H1 (cell line): ENCODE results near the gene SHTN1. TPM values are rescaled to one million over a fixed set of nuclear protein-coding genes. Genes with fewer than 3 reads are reported as not detected.

Source experiments
- CTCF ChIA-PET: fragments of 300-600 bp; sonication (Branson Sonifier 250); formaldehyde crosslinking; loops from one replicate; lab custom pipeline; 2021; ENCODE audit not compliant: partially characterized antibody; lab: Charles Lee
- POLR2A ChIA-PET: fragments of 300-600 bp; sonication (Branson Sonifier 250); formaldehyde crosslinking; loops from one replicate; lab custom pipeline; 2021; ENCODE audit warnings: inconsistent platforms; ENCODE audit not compliant: partially characterized antibody; lab: Charles Lee
- DNase-seq, 2 experiments: peaks; one replicate each; pipeline versions ENCODE4 v3.0.0 to v3.0.0-alpha.2; 2010 to 2022; ENCODE audit warnings: low spot score in 2 of 2, low read depth in 1 of 2, mixed read lengths in 1 of 2
- FAIRE-seq: peaks from 2 replicates; lab custom pipeline; 2011; peaks lifted over from hg19 to GRCh38; lab: Jason Lieb, UNC
- H2AFZ ChIP-seq: 2 replicates; pipeline ENCODE4 v1.8.1; 2012; ENCODE audit warnings: low read length, inconsistent platforms
- H2AK5ac ChIP-seq: 2 replicates; pipeline ENCODE4 v1.6.1; 2013; ENCODE audit warnings: low read depth, low read length
- H2BK120ac ChIP-seq: replicated peaks from 2 replicates; pipeline ENCODE3; 2013; ENCODE audit warnings: low read depth, low read length, inconsistent platforms
- H2BK12ac ChIP-seq: 2 replicates; pipeline ENCODE4 v1.6.1; 2013; ENCODE audit warnings: low read depth, low read length
- H2BK15ac ChIP-seq: 2 replicates; pipeline ENCODE4 v1.6.1; 2013; ENCODE audit warnings: low read length
- H2BK20ac ChIP-seq: 2 replicates; pipeline ENCODE4 v1.6.1; 2013; ENCODE audit warnings: low read length
- H2BK5ac ChIP-seq: 2 replicates; pipeline ENCODE4 v1.6.1; 2013; ENCODE audit warnings: low read depth, low read length
- H3K14ac ChIP-seq: 2 replicates; pipeline ENCODE4 v1.6.1; 2013; ENCODE audit warnings: inconsistent platforms; ENCODE audit not compliant: insufficient read length
- H3K18ac ChIP-seq: 2 replicates; pipeline ENCODE4 v1.6.1; 2013; ENCODE audit warnings: low read length; ENCODE audit errors: extremely low read depth
- H3K23ac ChIP-seq: 2 replicates; pipeline ENCODE4 v1.6.1; 2013; ENCODE audit warnings: inconsistent platforms; ENCODE audit not compliant: insufficient read length
- H3K23me2 ChIP-seq: 2 replicates; pipeline ENCODE4 v1.6.1; 2013; ENCODE audit warnings: low read depth, low read length
- H3K27ac ChIP-seq: 2 replicates; pipeline ENCODE4 v1.6.1; 2011; ENCODE audit warnings: low read depth, low read length, inconsistent platforms
- H3K27me3 ChIP-seq, 4 experiments: replicated peaks in 1 of 4; 1 replicate in 1 of 4; 2 replicates in 3 of 4; pipeline versions ENCODE4 v1.6.1 to v1.8.1; 2011 to 2013; ENCODE audit warnings: low read length in 3 of 4, mild to moderate bottlenecking in 3 of 4, inconsistent platforms in 2 of 4, mixed read lengths in 2 of 4, moderate library complexity in 1 of 4; ENCODE audit not compliant: control insufficient read depth in 3 of 4, insufficient read depth in 3 of 4; ENCODE audit errors: extremely low read depth in 1 of 4
- H3K36me3 ChIP-seq, 4 experiments: 2 replicates each; pipeline versions ENCODE4 v1.6.1 to v1.8.1; 2011 to 2013; ENCODE audit warnings: mild to moderate bottlenecking in 4 of 4, low read length in 3 of 4, moderate library complexity in 2 of 4, control low read depth in 1 of 4, inconsistent platforms in 1 of 4; ENCODE audit not compliant: insufficient read depth in 4 of 4, control insufficient read depth in 2 of 4
- H3K4ac ChIP-seq: replicated peaks from 2 replicates; pipeline ENCODE3; 2013; ENCODE audit warnings: low read length, low read depth, mixed read lengths, inconsistent platforms; ENCODE audit not compliant: insufficient read length
- H3K4me1 ChIP-seq, 4 experiments: replicated peaks in 1 of 4; 1 replicate in 1 of 4; 2 replicates in 3 of 4; pipeline versions ENCODE4 v1.6.1 to v1.8.1; 2011 to 2013; ENCODE audit warnings: low read length in 3 of 4, inconsistent platforms in 2 of 4, mixed read lengths in 1 of 4; ENCODE audit not compliant: insufficient read depth in 4 of 4, control insufficient read depth in 3 of 4
- H3K4me2 ChIP-seq, 2 experiments: 2 replicates each; pipeline versions ENCODE4 v1.6.1 to v1.8.1; 2011 to 2013; ENCODE audit warnings: low read depth in 2 of 2, low read length in 2 of 2, control low read depth in 1 of 2, inconsistent platforms in 1 of 2, mild to moderate bottlenecking in 1 of 2; ENCODE audit not compliant: insufficient read depth in 1 of 2
- H3K4me3 ChIP-seq, 4 experiments: fragments of 200-600, 300-600 bp in 1 of 4; sonication (generic), shearing (Covaris generic), sonication (Bioruptor Twin) in 1 of 4; 2 replicates each; pipeline versions ENCODE4 v1.5.1 to v1.8.1; 2011 to 2016; ENCODE audit warnings: low read length in 4 of 4, low read depth in 3 of 4, control low read depth in 2 of 4, inconsistent platforms in 2 of 4, mild to moderate bottlenecking in 2 of 4, mixed read lengths in 1 of 4, moderate library complexity in 1 of 4; ENCODE audit not compliant: insufficient read depth in 2 of 4; ENCODE audit errors: extremely low read depth in 1 of 4
- H3K56ac ChIP-seq: replicated peaks from 2 replicates; pipeline ENCODE3; 2013; ENCODE audit warnings: low read depth, mild to moderate bottlenecking, mixed read lengths, low read length, inconsistent platforms; ENCODE audit not compliant: insufficient read length
- H3K79me1 ChIP-seq: 2 replicates; pipeline ENCODE4 v1.6.1; 2013; ENCODE audit warnings: low read depth, low read length, control low read depth
- H3K79me2 ChIP-seq, 2 experiments: 2 replicates each; pipeline versions ENCODE4 v1.6.1 to v1.8.1; 2012 to 2013; ENCODE audit warnings: low read length in 2 of 2, mild to moderate bottlenecking in 2 of 2, inconsistent platforms in 1 of 2; ENCODE audit not compliant: insufficient read depth in 2 of 2, control insufficient read depth in 1 of 2
- H3K9ac ChIP-seq, 4 experiments: replicated peaks in 1 of 4; 1 replicate in 1 of 4; 2 replicates in 3 of 4; pipeline versions ENCODE4 v1.6.1 to v1.8.1; 2011 to 2013; ENCODE audit warnings: low read depth in 3 of 4, low read length in 3 of 4, control low read depth in 2 of 4, mild to moderate bottlenecking in 2 of 4, moderate library complexity in 2 of 4, inconsistent platforms in 1 of 4; ENCODE audit errors: extremely low read depth in 1 of 4
- H3K9me3 ChIP-seq, 2 experiments: 2 replicates each; pipeline versions ENCODE4 v1.6.1 to v1.8.1; 2012 to 2013; ENCODE audit warnings: mild to moderate bottlenecking in 2 of 2, moderate library complexity in 2 of 2, control low read depth in 1 of 2, inconsistent platforms in 1 of 2, low read depth in 1 of 2, low read length in 1 of 2, mixed read lengths in 1 of 2; ENCODE audit not compliant: insufficient read depth in 2 of 2
- H4K20me1 ChIP-seq, 2 experiments: replicated peaks in 1 of 2; 2 replicates each; pipeline versions ENCODE3 to v1.8.1; 2011 to 2013; ENCODE audit warnings: inconsistent platforms in 2 of 2, low read length in 2 of 2, mild to moderate bottlenecking in 1 of 2; ENCODE audit not compliant: insufficient read depth in 2 of 2, control insufficient read depth in 1 of 2
- H4K5ac ChIP-seq: 2 replicates; pipeline ENCODE4 v1.6.1; 2013; ENCODE audit warnings: low read length, low read depth, mixed read lengths, inconsistent platforms; ENCODE audit not compliant: insufficient read length
- H4K8ac ChIP-seq: 2 replicates; pipeline ENCODE4 v1.8.0; 2013; ENCODE audit warnings: mild to moderate bottlenecking, moderate library complexity, low read length, inconsistent platforms; ENCODE audit not compliant: insufficient read depth; ENCODE audit errors: extremely low read depth
- H4K91ac ChIP-seq: replicated peaks from 2 replicates; pipeline ENCODE3; 2013; ENCODE audit warnings: low read length, mixed read lengths, inconsistent platforms; ENCODE audit not compliant: insufficient read length
- BACH1 ChIP-seq: IDR thresholded peaks from 2 replicates; pipeline ENCODE4 v1.6.1; 2012; ENCODE audit warnings: low read length, improper control_type of control experiment
- CBX5 ChIP-seq: fragments of 300-800, 300-1000 bp; sonication (generic); IDR thresholded peaks from 2 replicates; pipeline ENCODE4 v1.7.1; 2016; ENCODE audit warnings: antibody characterized with exemption, low read length, low read depth
- CHD2 ChIP-seq: IDR thresholded peaks from 2 replicates; pipeline ENCODE4 v1.6.1; 2012; ENCODE audit warnings: low read length, improper control_type of control experiment
- CTBP2 ChIP-seq: IDR thresholded peaks from 2 replicates; pipeline ENCODE4 v1.7.0; 2011; ENCODE audit warnings: borderline replicate concordance, mild to moderate bottlenecking, moderate library complexity, mixed read lengths, low read length; ENCODE audit not compliant: insufficient read depth, insufficient read length
- EZH2 ChIP-seq: fragments of 200-600 bp; sonication (generic); IDR thresholded peaks from 2 replicates; pipeline ENCODE4 v1.7.1; 2012; ENCODE audit warnings: low read depth, mild to moderate bottlenecking, moderate library complexity, low read length, inconsistent platforms; ENCODE audit not compliant: severe bottlenecking
- FOSL1 ChIP-seq: IDR thresholded peaks from 2 replicates; pipeline ENCODE4 v1.6.1; 2011; ENCODE audit warnings: mild to moderate bottlenecking, low read depth, low read length, moderate library complexity; ENCODE audit not compliant: insufficient read depth
- HDAC6 ChIP-seq: IDR thresholded peaks from one replicate; pipeline ENCODE4 v1.7.1; 2012; ENCODE audit warnings: low read depth, mild to moderate bottlenecking, inconsistent platforms, low read length, moderate library complexity
- KDM1A ChIP-seq: fragments of 200-600, 300-600 bp; sonication (generic); IDR thresholded peaks from 2 replicates; pipeline ENCODE4 v1.7.1; 2016; ENCODE audit warnings: mild to moderate bottlenecking, low read length, borderline replicate concordance
- MAFK ChIP-seq: IDR thresholded peaks from 2 replicates; pipeline ENCODE4 v1.6.1; 2012; ENCODE audit warnings: low read depth, mild to moderate bottlenecking, improper control_type of control experiment, low read length
- NRF1 ChIP-seq: IDR thresholded peaks from 2 replicates; pipeline ENCODE4 v1.6.1; 2011; ENCODE audit warnings: mild to moderate bottlenecking, low read depth, low read length, improper control_type of control experiment
- RNF2 ChIP-seq: fragments of 200-900, 300-1000 bp; sonication (generic); IDR thresholded peaks from 2 replicates; pipeline ENCODE4 v1.7.1; 2016; ENCODE audit warnings: borderline replicate concordance, low read depth, mild to moderate bottlenecking, antibody characterized with exemption, low read length; ENCODE audit not compliant: poor library complexity, severe bottlenecking; ENCODE audit errors: missing control alignments
- SIRT6 ChIP-seq: IDR thresholded peaks from one replicate; pipeline ENCODE4 v1.7.1; 2012; ENCODE audit warnings: low read length, inconsistent platforms
- SP1 ChIP-seq: IDR thresholded peaks from 2 replicates; pipeline ENCODE4 v1.6.1; 2011; ENCODE audit warnings: low read depth, low read length
- ZNF274 ChIP-seq: IDR thresholded peaks from 2 replicates; pipeline ENCODE4 v1.7.0; 2012; ENCODE audit warnings: low read length, borderline replicate concordance; ENCODE audit errors: extremely low read depth
- WGBS, 2 experiments: shearing (Covaris generic) in 1 of 2; methylation state at CpG; one replicate each; pipeline versions ENCODE4 v1.1.6 to v1.1.7; 2013 to 2015; ENCODE audit warnings: low lambda C conversion rate in 2 of 2, mixed read lengths in 2 of 2, inconsistent platforms in 1 of 2, low coverage in 1 of 2, missing lambda C conversion rate in 1 of 2; ENCODE audit not compliant: insufficient replicate concordance in 2 of 2, insufficient coverage in 1 of 2, insufficient read length in 1 of 2; ENCODE audit errors: extremely low coverage in 1 of 2, missing lambda C conversion rate in 1 of 2; 5-methylcytosine and 5-hydroxymethylcytosine counted together
- polyA plus RNA-seq, 7 experiments: library from polyadenylated mRNA; depleted of rRNA in 3 of 7; stranded (reverse) in 5 of 7; unstranded in 2 of 7; fragments of >200 nt in 5 of 7; fragments of 200-250 nt in 2 of 7; gene quantifications; 1 replicate in 5 of 7; 2 replicates in 1 of 7; 4 replicates in 1 of 7; pipeline versions ENCODE4 v1.2.1 to v1.2.3, GENCODE V29; 2011 to 2013; ENCODE audit warnings: missing spikeins in 2 of 7, mixed read lengths in 2 of 7
- total RNA-seq: library from RNA; stranded (reverse); fragmentation: NEBNext Ultra II Directional; extraction: Animal tissue kit (Norgen Biotek cat#: 25700); gene quantifications from 2 replicates; pipeline ENCODE4 v1.2.1, GENCODE V29; 2021

The SHTN1 gene
- total and polyA plus RNA-seq, 2 of the 8 experiments (the other 6 are each of a cell fraction or from before 2014, with no cell fraction given): 3.3 to 12.7 TPM

DNA sequence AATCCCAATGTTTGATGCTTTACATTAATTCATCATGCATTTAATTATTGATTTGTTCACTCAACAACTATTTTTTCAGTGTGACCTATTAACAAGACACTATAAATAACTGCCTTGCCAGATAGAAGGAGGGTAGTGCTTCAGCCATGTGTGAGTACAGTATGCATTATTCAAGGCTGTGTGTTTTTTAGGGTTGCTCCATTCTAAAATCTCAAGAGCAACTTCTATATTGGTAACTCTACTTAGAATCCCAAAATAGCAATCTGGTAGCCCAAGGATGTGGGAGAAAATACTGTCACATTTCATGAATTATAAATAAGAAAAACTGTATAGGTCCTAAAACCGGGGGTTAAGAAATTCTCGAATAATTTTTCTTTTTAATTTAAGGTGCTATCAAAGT, 85.8 kb downstream of the SHTN1 start:
- Histone ChIP-seq H2AFZ (no peak overlapping the region), H4K8ac (no peak overlapping the region), H3K14ac (no peak overlapping the region), H2BK20ac (no peak overlapping the region), H3K18ac (no peak overlapping the region), H3K27ac (no peak overlapping the region), H3K4me1 (0 out of 7 replicates have a peak, but pooled peaks cover 0 to 2% (median 0%) of the 10 kb centered on the region in 4 experiments), H4K5ac (no peak overlapping the region), H2AK5ac (no peak overlapping the region), H2BK15ac (no peak overlapping the region), H4K20me1 (no peaks in the 10 kb centered on the region), H3K79me1 (no peaks in the 10 kb centered on the region), H3K56ac (no peak overlapping the region), H3K4me3 (no peak overlapping the region), H2BK5ac (no peak overlapping the region), H3K4me2 (no peak overlapping the region), H3K9ac (no peak overlapping the region), H3K36me3 (peaks cover 0 to 4% (median 0%) of the 10 kb centered on the region in 4 experiments; a peak in 1 of 8 replicates), H2BK12ac (no peak overlapping the region), H3K23me2 (no peaks in the 10 kb centered on the region), H3K27me3 (no peaks in the 10 kb centered on the region), H3K9me3 (no peaks in the 10 kb centered on the region), H3K23ac (no peak overlapping the region), H4K91ac (no peak overlapping the region), H3K4ac (no peak overlapping the region), H3K79me2 (no peaks in the 10 kb centered on the region), H2BK120ac (no peak overlapping the region)
- DNase-seq (no peak), FAIRE-seq (no peak)
- ChIA-PET POLR2A (no interaction called here), CTCF (no interaction called here)
- 87% methylated on average over 2 of the region's 2 CpGs; no CpG with 5 or more reads in 1 of the 2 experiments for WGBS, 2 experiments
- no peak for TF ChIP-seq BACH1
- TF ChIP-seq SIRT6: no peak
- TF ChIP-seq KDM1A: no peak
- TF ChIP-seq EZH2: no peak
- TF ChIP-seq SP1: no peak
- no peak for TF ChIP-seq CBX5
- no peak for TF ChIP-seq RNF2
- TF ChIP-seq HDAC6: no peak
- no peak for TF ChIP-seq NRF1
- no peak for TF ChIP-seq CHD2
- no peak for TF ChIP-seq ZNF274
- TF ChIP-seq CTBP2: no peak
- TF ChIP-seq FOSL1: no peak
- no peak for TF ChIP-seq MAFK
